HK-2 (cell line): ENCODE measurements around the gene ELP5.
"Not testable (repeated sequence)": the region's sequence is repeated elsewhere in the genome, so short reads cannot be mapped to it uniquely, and the experiment has no call there.

ENCODE experiments used
- DNase-seq: peaks from one replicate; pipeline ENCODE4 v3.0.0-alpha.2; 2018; ENCODE audit not compliant: unreplicated experiment

ELP5 gene

DNA sequence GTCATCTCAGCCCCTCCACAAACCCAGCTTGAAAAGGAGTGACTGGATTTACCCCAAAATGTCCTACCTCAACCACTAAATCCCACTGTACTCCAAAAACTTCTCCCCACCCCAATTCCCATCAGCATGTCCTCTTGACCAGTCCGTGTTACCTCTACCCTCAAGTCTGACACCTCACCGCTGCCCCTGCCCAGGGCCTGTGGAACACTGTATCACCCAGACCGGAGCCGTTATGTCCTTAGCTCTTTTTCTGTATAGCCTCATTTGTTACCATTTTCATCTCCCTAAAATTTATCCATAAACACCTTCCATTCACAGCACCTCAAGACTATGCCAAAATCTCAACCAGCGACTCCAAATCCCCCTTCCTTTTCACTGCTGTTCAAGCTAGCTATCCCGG is 15.2 kb upstream of the ELP5 start:
- no peak for DNase-seq

DNA sequence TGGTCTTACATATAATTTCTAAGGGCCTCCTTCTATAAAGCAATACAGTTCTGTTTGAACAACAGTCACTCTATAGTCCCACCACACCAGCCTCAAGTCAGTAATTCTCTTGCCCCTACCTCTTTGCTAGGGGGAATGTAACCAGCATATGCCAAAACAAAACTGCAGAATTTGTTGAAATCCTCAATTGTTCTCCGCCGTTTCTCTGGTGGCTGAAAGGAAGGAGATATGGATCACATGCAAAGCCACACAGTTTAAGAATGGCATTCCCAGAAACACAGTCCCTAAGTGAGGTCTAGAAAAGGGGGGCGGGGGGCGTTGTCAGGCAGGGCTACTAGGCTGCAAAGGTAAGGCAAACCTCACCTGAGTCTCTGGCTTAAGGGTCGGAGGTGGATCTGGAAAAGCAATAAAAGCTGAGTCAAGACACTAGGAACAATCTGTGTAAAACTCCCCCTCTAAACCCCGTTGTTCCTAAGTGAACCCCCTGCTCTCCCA is 14.7 kb upstream of the ELP5 start:
- no peak for DNase-seq

DNA sequence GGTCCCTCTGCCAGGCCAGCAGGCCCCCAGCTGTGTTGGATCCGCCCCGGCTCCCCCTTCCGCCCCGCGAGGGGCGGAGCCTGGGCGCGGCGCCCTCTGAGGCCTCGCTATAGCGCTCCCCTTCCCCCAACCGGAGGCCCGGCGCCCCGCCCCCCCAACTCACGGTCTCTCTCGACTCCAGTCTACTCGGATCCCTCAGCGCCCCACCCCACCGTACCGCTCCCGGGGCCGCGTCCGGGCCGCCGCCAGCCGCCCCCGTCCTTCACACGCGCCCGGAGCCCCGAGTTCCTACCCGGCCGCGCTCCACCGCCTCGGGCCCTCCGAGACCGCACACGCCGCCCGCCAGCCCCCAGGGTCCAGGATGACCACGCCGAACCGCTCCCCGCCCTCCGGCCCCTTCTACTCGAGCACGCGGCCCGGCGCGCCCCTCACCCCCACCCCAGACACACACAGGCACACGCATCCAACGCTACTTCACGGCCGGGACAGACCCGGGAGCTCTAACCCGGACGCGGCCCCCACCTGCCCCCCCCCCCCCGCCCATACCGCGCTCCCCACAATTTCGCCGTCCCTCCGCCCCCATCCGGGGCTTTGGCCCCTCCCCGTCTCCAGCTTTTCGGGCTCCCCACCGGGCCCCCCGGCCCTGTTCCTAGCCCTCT is 14.1 kb upstream of the ELP5 start:
- DNase-seq: peak; percentile 77

DNA sequence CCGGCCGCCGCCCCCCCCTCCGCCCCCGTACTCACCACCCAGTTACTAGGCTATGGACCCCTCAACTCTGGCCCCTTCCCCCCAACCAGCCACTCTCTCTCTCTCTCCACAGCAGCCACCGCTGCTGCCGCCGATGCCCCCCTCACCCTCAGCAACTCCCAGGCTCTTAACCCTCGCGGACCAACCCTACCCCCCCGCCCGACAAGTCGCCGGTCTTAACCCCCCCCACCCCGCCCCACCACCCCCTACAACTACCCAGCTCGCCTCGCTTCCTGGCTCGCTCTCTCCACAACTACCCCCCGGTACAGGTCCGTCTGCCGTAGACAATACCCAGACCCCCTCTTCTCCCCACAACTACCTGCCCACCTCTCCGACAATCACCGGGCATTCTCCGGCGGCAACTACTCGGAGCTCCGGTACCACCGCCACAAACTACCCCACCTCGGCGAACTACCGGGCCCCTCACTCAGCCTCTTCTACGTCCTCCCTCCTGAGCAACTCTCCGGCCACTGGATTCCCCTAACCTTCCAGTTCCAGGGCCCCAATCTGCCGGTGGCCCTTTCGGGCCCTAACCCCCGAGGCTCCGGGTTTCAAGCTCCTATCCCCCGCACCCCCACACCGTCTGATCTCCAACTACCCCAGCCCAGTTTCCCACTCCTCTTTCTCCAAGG is 13.5 kb upstream of the ELP5 start:
- DNase-seq: peak; percentile 53

DNA sequence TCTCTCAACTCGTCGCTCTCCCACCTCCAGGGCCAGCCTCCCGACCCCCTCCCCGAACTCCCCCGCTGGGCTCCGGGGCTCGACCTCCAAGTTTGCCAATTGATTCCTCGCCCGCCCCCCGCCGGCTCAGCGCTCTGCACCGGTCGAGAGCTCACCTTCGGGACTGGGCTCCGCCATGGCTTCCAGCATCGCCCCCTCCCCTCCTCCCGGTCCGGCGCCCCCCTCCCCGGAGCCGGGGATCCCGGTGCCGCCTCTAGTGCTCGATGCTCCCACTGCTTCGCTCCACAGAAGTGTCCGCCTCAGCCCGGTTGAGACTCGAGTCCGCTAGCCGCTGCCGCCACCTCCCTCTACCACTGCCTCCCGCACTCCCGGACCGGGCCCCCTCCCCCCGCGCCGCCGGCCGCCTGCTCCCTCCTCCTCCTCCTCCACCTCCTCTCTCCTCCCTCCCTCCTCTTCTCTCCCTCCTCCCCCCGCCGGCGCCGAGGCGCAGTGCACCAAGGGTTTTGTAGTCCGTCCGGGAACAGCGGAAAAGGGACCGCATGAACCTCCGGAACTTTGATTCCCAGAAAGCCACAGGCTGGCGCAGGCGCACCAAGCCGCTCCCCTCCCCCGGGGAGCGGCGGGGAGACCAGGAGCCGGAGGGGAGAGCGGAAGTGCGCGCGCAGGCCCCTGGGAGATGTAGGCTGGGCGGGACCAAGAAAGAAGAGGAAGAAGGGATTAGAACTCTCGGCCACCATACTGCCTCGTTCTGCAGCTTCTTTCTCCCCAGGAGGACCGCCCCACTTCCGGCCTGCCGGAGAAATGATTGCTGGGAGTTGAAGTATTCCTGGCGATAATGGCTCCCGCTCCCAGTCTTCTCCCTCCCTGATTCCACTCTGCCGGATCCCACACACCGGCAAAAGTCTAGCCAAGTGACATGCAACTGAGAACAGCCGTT is 12.7 kb upstream of the ELP5 start, which contains the start of gene PHF23:
Gene PHF23 (minus strand): TSS at position 367 of the 937 bp plus-strand sequence. CDS start 178 bp downstream, at position 189.
- peak; percentile 99 for DNase-seq

DNA sequence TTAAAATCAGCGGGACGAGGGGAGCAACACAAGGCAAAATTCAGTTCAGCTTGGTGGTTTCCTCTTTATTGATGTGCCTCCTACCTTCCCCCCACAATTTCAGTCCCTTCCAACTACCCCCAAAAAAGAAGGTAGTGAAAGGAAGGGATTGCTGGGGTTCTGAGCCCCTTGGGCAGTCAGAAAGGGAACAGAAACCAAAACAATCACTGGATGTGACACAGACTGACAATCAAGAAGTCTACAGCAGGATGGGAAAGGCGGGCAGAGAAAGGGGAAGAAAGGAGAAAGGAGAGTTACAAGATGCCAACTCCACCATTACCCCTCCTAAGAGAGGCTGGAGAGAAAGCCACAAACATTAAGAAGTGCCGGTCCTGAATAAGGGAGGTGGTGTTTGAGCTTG is 11.6 kb upstream of the ELP5 start:
- DNase-seq: no peak

DNA sequence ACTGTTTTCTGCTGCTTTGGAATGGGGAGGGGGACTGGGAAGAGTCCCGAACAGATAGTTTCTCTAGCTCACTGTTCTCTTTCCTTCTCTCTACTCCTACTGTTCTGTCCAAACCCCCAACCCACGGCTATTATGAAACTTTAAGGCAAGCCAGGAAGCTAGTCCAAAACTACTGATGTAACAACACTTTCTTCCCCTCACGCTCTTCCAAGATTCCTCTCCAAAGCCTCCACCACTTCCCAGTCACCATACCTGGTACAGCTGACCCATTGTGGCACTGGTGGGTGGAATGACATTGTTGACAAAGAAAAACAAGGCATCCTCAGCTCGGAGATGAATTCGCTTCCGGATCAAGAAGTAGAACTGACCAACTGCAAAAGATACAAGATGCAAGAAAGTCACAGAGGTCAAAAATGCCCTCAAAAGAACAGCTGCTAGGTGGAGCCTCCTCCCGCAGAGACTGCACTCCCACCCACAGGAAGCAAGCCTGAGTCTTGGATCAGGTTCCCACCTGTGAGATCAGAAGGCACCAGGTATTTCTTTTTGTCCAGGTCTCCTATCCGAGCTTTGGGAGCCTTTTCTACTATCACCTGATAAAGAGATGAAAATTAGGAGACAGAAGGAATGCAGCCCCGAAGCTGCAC is 10.8 kb upstream of the ELP5 start:
- DNase-seq: no peak

DNA sequence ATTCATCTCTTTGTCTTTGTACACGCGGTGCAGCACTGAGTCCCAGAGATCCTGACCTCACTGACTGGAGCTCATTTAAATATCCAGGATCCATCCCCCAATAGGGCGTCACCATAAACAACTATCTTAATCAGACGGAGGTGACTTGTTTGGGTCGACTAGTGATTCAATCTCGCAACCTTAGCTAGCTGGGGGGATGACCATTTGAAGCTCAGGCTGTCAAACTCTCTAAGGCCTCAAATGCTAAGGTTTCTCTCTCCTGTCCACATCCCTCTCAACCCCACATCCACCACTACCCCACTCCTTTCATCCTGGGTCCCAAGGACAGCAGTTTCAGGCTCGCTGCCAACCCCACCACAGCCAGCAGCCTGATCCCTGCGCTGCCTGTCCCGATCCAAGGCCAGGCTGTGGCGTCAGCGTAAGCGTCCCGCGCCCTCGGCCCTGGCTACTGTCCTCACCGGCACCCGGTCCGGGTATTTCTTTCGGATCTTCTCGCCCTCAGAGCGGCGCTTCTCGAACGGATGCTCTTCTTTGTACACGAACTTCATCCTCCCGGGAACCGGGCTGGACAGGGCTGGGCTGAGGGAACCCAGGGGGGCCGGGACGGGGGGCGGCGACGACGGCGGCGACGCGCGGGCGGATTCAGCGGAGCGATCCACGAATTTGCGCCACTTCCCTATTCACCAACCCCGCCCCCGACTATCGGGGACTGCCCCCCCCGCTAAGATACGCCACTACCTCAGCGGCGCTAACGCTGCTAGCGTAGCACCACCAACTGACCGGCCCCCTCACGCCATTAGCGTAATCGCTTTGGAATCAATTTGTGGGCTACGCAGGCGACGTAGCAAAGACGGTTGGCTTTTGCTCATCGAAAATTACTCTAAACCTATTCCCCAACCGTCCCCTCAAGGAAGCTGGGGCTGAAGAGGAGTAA is 10.0 kb upstream of the ELP5 start, which contains the start of gene GABARAP:
Gene GABARAP (minus strand): TSS at position 667 of the 934 bp plus-strand sequence. CDS start 119 bp downstream, at position 548.
- DNase-seq: peak; percentile 92

DNA sequence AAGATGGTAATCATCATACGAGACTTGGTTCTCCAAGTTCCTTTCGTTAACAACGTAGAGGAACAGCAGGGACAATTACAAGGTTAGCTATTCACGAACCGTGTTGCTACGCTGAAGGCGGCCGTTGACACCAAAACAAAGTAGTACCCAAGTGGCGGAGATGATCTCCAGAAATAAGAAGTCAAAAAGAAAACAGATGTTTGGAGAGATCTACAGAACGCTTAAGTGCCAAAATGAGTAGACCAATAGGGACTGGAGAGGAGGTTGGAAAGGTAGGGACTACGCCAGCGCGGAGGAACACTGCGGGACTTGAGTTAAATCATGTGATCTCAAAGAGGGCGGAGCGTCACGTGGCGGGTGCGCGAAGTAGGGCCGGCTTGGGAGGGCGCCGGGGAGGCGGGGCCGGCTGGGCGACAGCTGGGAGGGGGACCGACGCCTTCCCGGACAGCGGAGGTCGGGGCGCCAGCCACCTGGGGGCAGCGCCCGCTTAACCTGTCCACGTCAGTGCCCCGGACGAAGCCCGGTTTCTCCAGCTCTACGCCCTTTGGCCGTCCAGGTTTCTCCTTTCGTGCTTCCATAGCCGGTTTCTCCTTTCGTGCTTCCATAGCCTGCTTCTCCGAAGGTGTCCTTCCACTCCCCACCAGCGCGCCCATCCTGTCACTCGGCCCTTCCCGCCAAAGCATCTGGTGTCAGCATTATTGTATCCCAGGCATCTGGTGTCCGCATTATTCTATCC is 9.1 kb upstream of the ELP5 start:
- peak; percentile 91 for DNase-seq

DNA sequence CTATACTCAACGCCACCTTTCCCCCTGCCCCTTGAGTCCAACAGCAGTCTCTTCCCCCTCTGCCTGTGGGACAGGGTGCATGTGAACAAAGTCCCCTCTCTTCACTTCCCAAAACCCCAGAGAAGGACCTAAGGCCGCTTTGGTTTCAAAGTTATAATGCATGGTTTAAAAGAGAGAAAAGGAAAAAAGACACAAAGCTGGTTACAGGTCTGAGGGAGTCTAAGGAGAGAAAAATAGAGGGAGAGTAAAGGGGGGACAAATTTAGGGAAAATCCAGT is 8.6 kb upstream of the ELP5 start:
- no peak for DNase-seq

DNA sequence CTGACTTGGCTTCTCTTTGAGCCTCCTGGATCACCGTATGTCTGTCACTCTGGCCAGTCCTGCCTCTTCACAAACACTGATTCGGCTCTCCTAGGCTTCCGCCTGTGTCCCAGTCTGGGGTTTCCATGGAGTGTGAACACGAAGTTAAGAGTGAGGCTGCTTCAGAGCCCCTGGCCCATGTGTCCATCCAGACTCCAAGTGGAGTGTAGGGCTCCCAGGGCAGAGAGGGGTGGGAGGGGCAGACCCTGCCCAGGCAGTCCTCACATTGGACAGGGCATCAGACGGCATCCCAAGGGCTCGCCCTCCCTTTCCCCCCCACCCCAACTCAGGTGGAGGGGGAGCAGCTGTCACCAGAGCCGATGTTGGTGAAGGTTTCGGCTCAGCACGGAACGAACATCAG is 8.2 kb upstream of the ELP5 start:
- DNase-seq: not testable (repeated sequence)

DNA sequence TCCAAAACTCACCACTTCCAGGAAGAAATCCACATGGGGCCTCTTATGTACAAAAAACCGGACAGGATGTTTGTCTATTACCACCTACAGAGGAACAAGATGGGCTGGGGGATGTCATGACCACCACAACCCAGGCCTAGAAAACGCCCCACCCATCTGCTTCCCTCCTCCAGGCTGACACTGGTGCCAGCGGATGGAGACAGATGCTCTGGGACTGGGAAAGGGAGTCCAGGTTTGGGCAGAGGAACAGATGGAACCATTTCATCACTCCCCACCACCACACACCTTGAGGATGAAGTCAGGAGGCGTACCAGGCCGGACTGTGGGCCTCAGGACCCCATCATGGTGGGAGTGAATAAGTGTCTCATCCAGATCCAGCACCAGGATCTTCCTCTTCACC is 5.2 kb upstream of the ELP5 start:
- no peak for DNase-seq

DNA sequence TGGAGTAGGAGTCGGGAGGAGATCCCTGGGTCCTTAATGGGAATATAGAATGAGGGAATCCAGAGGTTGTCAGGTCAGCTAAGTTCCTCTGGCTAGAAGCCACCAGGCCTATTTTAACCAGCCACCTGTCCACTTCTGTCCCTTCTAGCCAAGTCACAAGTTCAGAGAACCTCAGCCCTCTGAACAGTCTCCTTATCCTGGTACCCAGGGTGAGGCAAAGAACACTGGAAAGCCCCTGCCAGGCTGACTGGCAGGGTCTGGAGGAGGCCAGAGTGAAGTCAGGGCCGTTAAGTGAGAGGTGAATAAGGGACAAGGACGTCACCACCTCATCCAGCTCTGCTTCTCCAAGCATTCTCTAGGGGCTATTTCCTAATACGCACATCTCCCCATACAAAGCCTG is 3.2 kb upstream of the ELP5 start:
- no peak for DNase-seq

DNA sequence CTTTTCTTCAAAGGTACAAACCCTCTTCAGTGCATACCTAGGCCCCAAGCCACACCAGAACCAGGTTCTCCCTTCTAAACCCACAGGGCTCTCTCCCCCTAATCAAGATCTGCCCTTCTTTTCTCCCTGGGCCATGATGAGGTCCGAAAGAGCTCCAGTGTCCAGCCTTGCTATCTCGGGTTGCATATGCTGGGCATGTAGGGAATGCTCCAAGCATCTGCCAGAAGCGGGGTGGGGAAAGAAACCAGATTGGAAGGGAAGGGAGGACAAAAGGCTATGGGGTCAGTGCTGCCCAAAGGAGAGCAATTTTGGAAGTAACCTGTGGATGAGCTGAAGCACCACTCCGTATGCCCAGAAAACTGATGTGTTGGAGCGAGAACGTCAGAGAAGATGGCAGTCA is 2.8 kb upstream of the ELP5 start:
- no peak for DNase-seq

DNA sequence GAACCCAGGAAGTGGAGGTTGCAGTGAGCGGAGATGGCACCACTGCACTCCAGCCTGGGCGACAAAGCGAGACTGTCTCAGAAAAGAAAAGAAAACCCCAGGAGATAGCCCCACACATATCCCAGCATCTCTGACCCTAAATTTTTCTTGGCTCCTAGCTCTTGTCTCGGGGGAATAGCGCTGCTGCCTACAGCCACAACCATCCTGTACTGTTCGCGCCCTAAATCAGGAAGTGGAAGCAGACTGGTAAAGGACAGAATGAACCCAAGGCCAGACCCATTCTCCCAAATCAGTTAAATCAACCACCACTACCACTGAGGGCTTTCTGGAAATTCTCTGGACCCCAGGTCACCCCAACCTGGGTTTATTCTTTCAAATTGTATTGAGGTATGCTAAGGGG is 2.2 kb upstream of the ELP5 start:
- DNase-seq: no peak

DNA sequence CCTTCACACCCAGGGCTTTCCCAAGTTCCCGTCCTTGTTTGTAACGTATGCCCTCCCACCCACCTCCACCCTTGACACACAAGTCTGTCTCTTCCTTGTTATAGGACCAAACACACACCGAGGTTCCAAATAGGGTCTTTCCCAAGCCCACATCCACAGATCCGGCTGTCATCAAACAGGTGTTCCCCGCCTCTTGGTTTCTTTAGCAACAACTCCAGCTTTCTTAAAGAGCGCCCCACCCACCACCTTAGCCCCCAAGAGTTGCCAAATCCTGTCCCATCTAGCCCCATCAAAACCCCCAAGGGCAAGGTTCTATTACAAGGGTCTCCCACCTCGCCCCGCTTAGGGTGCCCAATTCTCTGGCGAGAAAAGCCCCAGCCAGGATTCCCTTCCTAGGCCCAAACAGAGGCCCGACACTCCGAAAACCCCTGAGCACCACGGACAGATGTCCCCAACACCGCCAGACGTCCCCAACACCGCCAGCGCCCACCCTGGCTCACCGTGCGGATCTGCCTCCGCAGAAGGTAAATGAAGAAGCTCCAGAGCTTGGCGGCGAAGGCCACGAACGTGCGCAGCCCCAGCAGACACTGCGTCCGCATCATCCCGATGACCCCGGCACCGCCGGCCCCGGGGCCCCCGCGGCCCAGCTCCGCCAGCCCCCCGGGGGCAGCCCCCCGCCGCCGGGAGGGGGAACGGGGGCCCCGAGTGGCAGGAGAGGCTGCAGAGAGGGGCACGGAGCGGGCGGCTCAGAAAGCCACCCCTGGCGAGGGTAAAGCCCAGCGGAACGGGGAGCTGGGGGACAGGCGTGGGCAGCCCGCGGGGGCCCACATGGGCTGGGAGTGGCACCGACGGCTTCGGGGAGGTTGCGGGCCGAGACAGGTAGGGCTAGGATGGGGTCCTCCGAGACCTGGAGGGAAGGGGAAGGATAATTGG is 1.1 kb upstream of the ELP5 start:
- no peak for DNase-seq

DNA sequence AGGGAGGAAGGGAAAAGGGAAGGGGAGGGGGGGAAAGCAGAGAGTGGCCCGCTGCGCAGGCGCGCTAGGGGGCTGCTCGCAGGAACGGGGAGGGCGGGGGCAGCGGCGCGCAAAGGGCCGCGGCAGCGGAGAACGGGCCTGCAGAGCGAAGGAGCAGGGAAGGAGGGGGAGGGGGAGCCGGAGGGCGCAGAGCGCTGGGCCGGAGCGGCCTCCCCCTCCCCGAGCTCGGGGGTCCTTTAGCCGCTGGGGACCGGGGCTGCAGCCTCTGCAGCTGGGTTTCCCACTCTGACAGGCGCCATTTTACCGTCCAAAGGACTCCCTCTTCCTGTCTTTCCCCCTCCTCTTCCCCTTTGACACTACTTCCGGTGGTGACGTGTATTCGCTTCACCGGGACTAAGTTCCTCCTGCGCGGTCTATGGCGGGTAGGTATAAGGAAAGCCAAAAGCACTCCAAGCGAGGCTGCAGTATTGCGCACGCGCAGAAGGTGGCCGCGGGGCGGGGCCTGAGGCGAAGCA is 297 bp upstream of the ELP5 start, which contains the start of gene CTDNEP1:
Gene CTDNEP1 (minus strand): TSS at position 74 of the 515 bp plus-strand sequence. CDS start 438 bp downstream, outside the sequence.
- DNase-seq: peak; percentile 99

DNA sequence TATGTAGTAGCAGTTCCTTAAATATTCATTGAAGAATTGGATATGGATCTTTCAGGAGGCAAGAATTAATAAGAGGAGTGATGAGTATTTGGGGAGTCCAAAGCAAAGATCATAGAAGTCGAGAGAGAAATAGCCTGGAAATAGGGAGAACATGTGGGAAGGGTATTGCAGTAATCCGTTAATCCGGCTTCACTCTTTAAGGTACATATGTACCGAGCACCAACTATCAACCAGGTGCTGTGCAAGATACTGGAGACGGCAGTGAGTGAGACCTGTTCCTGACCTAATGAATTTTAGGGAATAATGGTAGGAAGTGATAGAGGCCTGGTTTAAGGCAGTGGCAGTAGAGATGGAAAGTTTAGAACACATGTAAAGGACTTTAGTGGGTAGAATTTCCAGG is 1.1 kb downstream of the ELP5 start:
- DNase-seq: no peak

DNA sequence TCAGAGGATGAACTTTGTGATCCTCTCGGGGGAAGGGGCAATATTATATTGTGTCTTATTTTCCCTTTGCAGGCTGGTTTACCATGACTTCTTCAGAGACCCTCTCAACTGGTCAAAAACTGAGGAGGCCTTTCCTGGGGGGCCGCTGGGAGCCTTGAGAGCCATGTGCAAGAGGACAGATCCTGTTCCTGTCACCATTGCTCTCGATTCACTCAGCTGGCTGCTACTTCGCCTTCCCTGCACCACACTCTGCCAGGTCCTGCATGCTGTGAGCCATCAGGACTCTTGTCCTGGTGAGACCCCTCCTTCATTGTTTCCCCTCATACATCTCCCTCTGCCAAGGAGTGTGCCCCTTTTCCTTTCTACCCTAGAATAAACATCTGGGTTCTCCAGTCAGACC is 2.5 kb downstream of the ELP5 start:
- DNase-seq: no peak
